Hepatic stellate cell (primary cell): Measurements from ENCODE around the gene GPR119.
"Not testable (repeated sequence)": the region's sequence is repeated elsewhere in the genome, so short reads cannot be mapped to it uniquely, and the experiment has no call there.

Experiments used
- DNase-seq: peaks from one replicate; pipeline ENCODE4 v3.0.0; 2011; ENCODE audit warnings: low spot score

The GPR119 gene

DNA sequence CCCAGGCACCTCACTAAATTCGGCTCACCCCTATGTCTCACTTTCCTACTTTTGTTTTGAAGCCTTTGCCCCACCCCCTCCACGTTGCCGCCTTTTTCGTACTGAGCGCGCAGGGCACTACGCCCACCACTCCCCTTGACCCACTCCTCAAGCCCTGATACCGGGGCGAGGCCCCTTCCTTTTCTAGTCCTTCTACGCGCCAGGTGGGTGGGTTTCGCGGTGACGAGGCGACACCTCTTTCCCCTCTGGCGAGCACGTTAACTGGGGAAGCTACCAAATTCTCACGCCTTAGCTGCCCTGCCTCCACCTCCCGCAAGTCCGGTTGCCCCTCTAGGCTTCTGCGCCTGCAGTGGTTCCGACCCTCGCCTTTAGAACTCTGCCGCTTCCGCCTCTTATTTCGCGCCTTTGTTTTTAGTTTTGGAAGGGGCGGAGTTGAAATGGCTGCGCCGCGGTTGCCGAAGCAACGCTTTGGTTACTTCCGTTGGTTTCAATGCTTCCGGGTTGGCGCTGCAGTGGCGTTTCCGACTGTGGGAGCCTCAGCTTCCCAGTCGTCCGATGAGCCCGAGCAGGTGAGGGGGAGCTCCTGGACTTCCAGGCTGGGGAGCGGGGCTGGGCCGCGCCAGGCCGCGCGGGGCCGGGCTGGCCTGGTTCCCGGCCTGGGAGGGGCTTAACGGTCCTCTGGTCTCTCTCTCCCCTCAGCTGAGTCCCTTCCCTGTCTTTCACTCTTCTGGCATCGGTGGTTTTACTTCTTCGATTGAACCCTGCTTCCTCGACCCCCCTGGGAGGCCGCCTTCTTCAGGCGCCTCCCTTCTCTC lies 45.9 kb downstream of the GPR119 start, which contains the start of gene SLC25A14:
SLC25A14 (plus strand) TSS at position 512 of the 815 bp plus-strand sequence. CDS start 360 bp downstream, outside the sequence.
- peak; percentile 37 for DNase-seq

DNA sequence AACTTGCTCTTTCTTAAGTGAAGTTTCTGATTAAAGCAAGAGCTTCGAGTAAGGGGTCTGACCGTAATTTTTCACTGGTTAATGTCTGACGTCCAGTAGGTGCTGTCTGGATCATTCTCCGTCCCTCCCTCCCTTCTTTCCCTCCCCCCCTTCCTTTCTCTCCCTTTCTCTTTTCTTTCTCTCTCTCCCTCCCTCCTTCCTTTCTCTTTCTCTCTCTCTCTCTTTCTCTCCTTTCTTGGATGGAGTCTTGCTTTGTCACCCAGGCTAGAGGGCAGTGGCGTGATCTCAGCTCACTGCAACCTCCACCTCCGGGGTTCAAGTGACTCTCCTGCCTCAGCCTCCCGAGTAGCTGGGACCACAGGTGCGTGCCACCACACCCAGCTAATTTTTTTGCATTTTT lies 46.6 kb downstream of the GPR119 start:
- not testable (repeated sequence) for DNase-seq

- DNase-seq = no peak
Observed at GRCh38 chrX:130336531-130336930, 48.9 kb downstream of the GPR119 start.
